ENCODE measurements around the gene WDR3. TPM values are rescaled to one million over a fixed set of nuclear protein-coding genes. Genes with fewer than 3 reads are reported as not detected.

WDR3 gene
- total RNA-seq, 2 donors from 2014 or later, result 4.3 to 12.6 TPM

Other genes starting within 250 kb of the WDR3 start
- 10 to 100 TPM; 13.2 to 13.4 TPM for gene GDAP2, start 118 bp upstream of the WDR3 start, total RNA-seq